ENCODE results near the gene C17orf114.

C17orf114 gene

GRCh38 chr17:4772235-4772613 is 29.9 kb downstream of the C17orf114 start (continued):
- TF ChIP-seq HMGXB3 (CRISPR knock-in tag; IDR thresholded peaks at IDR 0.05; ENCODE audit: borderline replicate concordance) (no peak), CENPT (CRISPR knock-in tag; IDR thresholded peaks at IDR 0.05; ENCODE audit: low read depth) (no peak), ZBTB42 (CRISPR knock-in tag; IDR thresholded peaks at IDR 0.05) (0 out of 2 replicates have a peak, but pooled peaks have one; percentile 25), ZNF335 (CRISPR knock-in tag; IDR thresholded peaks at IDR 0.05) (no peak), MAFG (CRISPR knock-in tag; IDR thresholded peaks at IDR 0.05) (no peak), CENPX (CRISPR knock-in tag; IDR thresholded peaks at IDR 0.05) (no peak), ZNF605 (CRISPR knock-in tag; IDR thresholded peaks at IDR 0.05) (no peak; the same call in 1 of the 2 replicates), FOSL1 (CRISPR knock-in tag; IDR thresholded peaks at IDR 0.05; ENCODE audit: borderline replicate concordance) (no peak), IKZF5 (CRISPR knock-in tag; IDR thresholded peaks at IDR 0.05) (no peak), MYNN (CRISPR knock-in tag; IDR thresholded peaks at IDR 0.05; ENCODE audit: low read depth) (no peak), HCFC1 (IDR thresholded peaks at IDR 0.05; ENCODE audit: low read depth, low read length) (no peak), CC2D1A (CRISPR knock-in tag; IDR thresholded peaks at IDR 0.05) (no peak)
- TF ChIP-seq, protein P1, sequence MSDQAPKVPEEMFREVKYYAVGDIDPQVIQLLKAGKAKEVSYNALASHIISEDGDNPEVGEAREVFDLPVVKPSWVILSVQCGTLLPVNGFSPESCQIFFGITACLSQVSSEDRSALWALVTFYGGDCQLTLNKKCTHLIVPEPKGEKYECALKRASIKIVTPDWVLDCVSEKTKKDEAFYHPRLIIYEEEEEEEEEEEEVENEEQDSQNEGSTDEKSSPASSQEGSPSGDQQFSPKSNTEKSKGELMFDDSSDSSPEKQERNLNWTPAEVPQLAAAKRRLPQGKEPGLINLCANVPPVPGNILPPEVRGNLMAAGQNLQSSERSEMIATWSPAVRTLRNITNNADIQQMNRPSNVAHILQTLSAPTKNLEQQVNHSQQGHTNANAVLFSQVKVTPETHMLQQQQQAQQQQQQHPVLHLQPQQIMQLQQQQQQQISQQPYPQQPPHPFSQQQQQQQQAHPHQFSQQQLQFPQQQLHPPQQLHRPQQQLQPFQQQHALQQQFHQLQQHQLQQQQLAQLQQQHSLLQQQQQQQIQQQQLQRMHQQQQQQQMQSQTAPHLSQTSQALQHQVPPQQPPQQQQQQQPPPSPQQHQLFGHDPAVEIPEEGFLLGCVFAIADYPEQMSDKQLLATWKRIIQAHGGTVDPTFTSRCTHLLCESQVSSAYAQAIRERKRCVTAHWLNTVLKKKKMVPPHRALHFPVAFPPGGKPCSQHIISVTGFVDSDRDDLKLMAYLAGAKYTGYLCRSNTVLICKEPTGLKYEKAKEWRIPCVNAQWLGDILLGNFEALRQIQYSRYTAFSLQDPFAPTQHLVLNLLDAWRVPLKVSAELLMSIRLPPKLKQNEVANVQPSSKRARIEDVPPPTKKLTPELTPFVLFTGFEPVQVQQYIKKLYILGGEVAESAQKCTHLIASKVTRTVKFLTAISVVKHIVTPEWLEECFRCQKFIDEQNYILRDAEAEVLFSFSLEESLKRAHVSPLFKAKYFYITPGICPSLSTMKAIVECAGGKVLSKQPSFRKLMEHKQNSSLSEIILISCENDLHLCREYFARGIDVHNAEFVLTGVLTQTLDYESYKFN (CRISPR knock-in tag; conservative IDR thresholded peaks at IDR 0.05): no peak
- TF ChIP-seq, protein P2, sequence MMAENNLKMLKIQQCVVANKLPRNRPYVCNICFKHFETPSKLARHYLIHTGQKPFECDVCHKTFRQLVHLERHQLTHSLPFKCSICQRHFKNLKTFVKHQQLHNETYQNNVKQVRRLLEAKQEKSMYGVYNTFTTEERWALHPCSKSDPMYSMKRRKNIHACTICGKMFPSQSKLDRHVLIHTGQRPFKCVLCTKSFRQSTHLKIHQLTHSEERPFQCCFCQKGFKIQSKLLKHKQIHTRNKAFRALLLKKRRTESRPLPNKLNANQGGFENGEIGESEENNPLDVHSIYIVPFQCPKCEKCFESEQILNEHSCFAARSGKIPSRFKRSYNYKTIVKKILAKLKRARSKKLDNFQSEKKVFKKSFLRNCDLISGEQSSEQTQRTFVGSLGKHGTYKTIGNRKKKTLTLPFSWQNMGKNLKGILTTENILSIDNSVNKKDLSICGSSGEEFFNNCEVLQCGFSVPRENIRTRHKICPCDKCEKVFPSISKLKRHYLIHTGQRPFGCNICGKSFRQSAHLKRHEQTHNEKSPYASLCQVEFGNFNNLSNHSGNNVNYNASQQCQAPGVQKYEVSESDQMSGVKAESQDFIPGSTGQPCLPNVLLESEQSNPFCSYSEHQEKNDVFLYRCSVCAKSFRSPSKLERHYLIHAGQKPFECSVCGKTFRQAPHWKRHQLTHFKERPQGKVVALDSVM (CRISPR knock-in tag; IDR thresholded peaks at IDR 0.05): no peak
- TF ChIP-seq, protein P3, sequence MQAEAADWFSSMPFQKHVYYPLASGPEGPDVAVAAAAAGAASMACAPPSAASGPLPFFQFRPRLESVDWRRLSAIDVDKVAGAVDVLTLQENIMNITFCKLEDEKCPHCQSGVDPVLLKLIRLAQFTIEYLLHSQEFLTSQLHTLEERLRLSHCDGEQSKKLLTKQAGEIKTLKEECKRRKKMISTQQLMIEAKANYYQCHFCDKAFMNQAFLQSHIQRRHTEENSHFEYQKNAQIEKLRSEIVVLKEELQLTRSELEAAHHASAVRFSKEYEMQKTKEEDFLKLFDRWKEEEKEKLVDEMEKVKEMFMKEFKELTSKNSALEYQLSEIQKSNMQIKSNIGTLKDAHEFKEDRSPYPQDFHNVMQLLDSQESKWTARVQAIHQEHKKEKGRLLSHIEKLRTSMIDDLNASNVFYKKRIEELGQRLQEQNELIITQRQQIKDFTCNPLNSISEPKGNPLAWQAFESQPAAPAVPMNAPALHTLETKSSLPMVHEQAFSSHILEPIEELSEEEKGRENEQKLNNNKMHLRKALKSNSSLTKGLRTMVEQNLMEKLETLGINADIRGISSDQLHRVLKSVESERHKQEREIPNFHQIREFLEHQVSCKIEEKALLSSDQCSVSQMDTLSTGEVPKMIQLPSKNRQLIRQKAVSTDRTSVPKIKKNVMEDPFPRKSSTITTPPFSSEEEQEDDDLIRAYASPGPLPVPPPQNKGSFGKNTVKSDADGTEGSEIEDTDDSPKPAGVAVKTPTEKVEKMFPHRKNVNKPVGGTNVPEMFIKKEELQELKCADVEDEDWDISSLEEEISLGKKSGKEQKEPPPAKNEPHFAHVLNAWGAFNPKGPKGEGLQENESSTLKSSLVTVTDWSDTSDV (CRISPR knock-in tag; IDR thresholded peaks at IDR 0.05): no peak
